Omental fat pad (tissue), 4 donors: ENCODE results near the gene CHMP4B. TPM values are rescaled to one million over a fixed set of nuclear protein-coding genes. Genes with fewer than 3 reads are reported as not detected.

ENCODE experiments used
- ATAC-seq: fragments of 150-250 bp; one replicate; pipeline ENCODE4 v1.9.1; 2016; ENCODE audit warnings: mild to moderate bottlenecking, moderate library complexity; ENCODE audit not compliant: low FRiP score
- DNase-seq: peaks from one replicate; pipeline ENCODE4 v3.0.0-alpha.2; 2019; ENCODE audit warnings: low spot score
- total RNA-seq, 4 donors: library from RNA; depleted of rRNA; stranded (reverse); fragments of >200 nt; gene quantifications; one replicate each; pipeline ENCODE4 v1.1.0, GENCODE V29; 2016
- TF ChIP-seq, protein P1 (sequence below), 3 donors: fragments of 450-650 bp; IDR thresholded peaks; one replicate each; pipeline ENCODE4 v1.5.1; 2016 to 2017; ENCODE audit warnings: antibody characterized with exemption in 3 of 3, mild to moderate bottlenecking in 3 of 3, moderate library complexity in 2 of 3

The CHMP4B gene
- total RNA-seq, 4 donors from 2014 or later: 64.8 to 96.7 (median 69.8) TPM

DNA sequence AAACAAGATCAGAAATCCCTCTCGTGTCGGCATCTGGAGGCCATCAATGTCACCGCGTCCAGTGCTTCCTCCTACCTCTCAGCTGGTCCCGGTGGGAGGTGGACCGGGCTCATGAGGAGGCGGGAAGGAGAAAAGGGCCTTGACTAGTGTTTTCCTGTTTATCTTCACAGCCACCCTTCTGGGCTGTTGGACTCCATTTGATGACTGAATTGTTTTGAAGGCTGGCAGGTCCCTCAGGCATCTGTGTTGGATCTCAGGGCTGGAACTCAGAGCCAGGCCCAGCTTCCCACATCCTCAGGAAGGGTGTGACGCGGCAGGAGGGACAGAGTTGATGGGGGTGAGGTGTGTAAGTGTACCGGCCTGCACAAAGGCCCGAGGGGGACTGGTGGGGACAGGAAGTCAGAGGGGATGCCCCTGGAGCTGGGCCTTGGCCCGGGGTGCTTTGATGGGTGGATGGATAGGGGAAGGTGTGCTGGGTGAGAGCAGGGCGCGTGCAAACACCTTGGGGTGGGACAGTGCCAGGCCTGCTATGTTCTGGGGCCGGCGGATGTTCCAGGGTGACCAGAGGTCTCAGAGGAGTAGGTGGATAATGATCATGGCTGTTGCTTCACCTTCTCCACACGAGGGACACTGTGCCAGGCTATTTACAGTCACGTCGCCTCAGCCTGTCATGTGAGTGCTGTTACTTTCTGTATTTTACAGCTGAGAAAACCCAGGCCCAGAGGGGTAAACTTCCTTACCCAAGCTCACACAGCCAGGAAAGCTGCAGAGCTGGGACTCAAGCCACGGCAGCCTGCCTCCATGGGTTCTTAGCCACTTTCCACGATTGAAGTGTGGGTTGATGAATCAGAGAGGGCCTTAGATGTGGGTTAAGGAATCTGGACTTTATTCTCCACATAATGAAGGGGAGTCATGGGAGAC lies 17.9 kb upstream of the CHMP4B start:
- TF ChIP-seq, protein P1, sequence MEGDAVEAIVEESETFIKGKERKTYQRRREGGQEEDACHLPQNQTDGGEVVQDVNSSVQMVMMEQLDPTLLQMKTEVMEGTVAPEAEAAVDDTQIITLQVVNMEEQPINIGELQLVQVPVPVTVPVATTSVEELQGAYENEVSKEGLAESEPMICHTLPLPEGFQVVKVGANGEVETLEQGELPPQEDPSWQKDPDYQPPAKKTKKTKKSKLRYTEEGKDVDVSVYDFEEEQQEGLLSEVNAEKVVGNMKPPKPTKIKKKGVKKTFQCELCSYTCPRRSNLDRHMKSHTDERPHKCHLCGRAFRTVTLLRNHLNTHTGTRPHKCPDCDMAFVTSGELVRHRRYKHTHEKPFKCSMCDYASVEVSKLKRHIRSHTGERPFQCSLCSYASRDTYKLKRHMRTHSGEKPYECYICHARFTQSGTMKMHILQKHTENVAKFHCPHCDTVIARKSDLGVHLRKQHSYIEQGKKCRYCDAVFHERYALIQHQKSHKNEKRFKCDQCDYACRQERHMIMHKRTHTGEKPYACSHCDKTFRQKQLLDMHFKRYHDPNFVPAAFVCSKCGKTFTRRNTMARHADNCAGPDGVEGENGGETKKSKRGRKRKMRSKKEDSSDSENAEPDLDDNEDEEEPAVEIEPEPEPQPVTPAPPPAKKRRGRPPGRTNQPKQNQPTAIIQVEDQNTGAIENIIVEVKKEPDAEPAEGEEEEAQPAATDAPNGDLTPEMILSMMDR (IDR thresholded peaks at IDR 0.05): no peak
- no peak for ATAC-seq
- DNase-seq: no peak

DNA sequence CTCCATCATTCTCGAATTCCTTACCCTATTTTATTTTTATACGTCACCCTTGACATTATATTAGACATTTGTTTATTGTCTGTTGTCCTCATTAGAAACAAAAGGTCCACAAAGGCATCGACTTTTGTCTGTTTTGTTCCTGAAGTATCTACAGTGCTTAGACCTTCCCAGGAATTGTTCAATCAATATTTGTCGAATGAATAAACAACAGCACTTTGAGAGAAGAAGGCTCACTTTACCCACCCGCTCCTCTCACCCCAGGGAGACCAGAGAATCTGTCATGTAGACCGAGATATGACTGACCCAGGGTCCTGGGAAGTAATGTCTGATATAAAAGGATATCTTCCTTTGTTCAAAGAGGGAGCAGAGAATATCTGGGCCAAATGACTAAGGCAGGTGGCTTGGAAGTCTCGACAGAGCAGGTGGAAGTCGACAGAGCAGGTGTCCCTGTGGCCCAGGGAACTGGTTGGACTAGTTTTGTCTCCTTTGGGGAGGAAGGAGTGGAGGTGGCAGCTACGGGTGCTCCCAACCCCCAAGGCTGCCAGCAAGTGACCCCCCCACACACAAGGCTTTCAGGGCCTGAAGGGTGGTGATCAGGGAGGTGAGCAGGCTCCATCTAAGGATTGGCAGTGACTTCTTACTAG lies 14.8 kb upstream of the CHMP4B start:
- DNase-seq (no peak), ATAC-seq (no peak)
- TF ChIP-seq, protein P1 (IDR thresholded peaks at IDR 0.05): no peak

DNA sequence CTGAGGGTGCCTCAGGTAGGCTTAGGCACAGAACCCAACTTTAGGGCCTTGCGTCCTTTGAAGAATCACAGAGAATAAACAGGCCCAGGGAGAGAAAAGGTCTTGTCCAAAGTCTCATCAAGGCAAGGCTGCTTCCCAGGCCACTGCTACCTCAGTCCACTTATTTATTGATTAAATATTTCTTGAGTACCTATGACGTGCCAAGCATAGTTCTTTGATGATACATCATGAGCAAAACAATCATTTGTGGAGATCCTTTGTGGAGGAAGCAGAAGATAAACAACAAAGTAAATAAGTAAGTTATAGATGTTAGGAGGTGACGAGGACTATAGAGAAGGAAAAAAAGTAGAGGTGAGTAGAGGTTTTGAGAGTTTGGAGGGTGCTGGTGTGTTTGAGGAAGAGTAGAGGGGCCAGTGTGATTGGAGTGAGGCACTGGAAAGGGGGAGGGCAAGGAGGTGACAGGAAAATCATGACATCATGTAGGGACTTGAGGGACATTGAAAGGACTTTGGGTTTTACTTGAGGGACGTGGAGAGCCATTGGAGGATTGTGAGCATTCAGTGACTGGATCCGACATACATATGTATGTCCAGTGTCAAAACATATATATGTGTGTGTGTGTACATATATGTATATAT lies 14.1 kb upstream of the CHMP4B start:
- TF ChIP-seq, protein P1 (IDR thresholded peaks at IDR 0.05): no peak
- DNase-seq (no peak), ATAC-seq (no peak)

DNA sequence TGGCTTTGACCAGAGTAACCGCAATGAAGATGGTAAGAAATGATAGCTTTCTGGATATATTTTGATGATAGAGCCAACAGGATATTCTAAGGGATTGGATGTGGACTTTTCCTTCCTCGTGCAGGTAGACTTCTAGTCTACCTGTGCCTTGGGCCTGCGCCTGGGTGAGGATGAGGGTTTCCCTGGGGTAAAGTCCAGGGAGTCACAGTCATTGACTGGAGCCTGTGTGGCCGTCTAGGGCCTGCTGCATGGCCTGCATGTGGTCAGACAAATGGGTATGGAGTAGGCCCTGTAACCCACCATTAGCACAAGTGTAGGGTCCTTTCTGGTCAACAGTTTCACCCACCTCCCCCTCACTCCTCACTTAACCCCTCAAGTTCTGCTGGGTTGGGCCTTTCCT lies 12.7 kb upstream of the CHMP4B start:
- TF ChIP-seq, protein P1 (IDR thresholded peaks at IDR 0.05): no peak
- DNase-seq (no peak), ATAC-seq (no peak)

DNA sequence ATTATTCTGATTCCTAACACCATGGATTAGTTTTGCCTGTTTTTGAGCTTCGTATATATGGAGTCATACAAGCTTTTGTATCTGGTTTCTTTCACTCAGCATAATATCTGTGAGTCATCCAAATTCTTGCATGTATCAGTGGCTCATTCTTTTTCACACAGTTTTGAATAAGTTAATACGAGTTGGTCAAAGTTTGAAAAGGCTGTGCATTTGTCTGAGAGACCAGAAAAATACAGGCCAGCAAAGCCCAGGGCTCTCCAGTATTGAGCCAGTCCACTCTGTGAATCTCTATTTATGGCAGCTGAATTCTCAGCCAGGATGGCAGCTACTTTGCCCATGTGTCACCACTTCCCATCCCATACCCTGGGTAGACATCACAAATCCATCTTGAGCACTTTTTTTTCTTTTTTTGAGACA lies 7.2 kb upstream of the CHMP4B start:
- TF ChIP-seq, protein P1 (IDR thresholded peaks at IDR 0.05): no peak
- ATAC-seq (peak; percentile 68), DNase-seq (no peak)

DNA sequence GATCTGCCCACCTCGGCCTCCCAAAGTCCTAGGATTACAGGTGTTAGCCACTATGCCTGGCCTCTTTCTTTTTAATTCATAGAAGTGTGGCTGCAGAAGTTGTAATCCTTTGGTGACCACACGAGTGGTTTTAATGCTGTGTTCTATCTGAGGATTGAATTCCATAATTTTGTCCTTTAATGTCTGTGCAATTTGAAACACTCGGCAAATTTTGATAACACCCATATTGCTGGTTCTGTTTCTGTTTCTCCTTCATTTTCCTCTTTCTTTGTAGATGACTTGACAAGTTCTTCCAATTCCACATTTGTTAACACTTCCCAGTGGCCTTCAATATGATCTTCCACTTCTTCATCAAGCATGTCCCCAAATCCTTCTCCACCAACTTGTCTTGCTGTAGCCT lies 2.8 kb upstream of the CHMP4B start:
- DNase-seq (no peak), ATAC-seq (no peak)
- TF ChIP-seq, protein P1 (IDR thresholded peaks at IDR 0.05): no peak
